DND-41 (cell line): ENCODE data around the gene LASP1NB.

Experiments used
- ATAC-seq: fragments of 200-7000 bp; cut with Tn5 transposase; 3 replicates; pipeline ENCODE4 v1.9.1; 2021; ENCODE audit warnings: low read depth; ENCODE audit not compliant: insufficient read depth
- DNase-seq: peaks from one replicate; pipeline ENCODE4 v3.0.0-alpha.2; 2020
- H2AFZ ChIP-seq: 2 replicates; pipeline ENCODE4 v1.6.0; 2012; ENCODE audit warnings: low read depth, low read length
- H3K27ac ChIP-seq: 2 replicates; pipeline ENCODE4 v1.5.1; 2012; ENCODE audit warnings: low read length, inconsistent platforms
- H3K27me3 ChIP-seq: fragments of 200-600 bp; sonication (generic); 2 replicates; pipeline ENCODE4 v1.6.0; 2012; ENCODE audit warnings: low read length, mild to moderate bottlenecking, inconsistent platforms; ENCODE audit not compliant: insufficient read depth, poor library complexity
- H3K36me3 ChIP-seq: 2 replicates; pipeline ENCODE4 v1.5.1; 2012; ENCODE audit warnings: low read length, inconsistent platforms; ENCODE audit not compliant: insufficient read depth
- H3K4me1 ChIP-seq: 2 replicates; pipeline ENCODE4 v1.5.1; 2012; ENCODE audit warnings: mild to moderate bottlenecking, low read length; ENCODE audit not compliant: insufficient read depth
- H3K4me2 ChIP-seq: 2 replicates; pipeline ENCODE4 v1.6.0; 2012; ENCODE audit warnings: mild to moderate bottlenecking, moderate library complexity, low read length, inconsistent platforms; ENCODE audit not compliant: insufficient read depth
- H3K4me3 ChIP-seq, 2 experiments: fragments of 200-600 bp in 1 of 2; shearing (Covaris generic) in 1 of 2; 2 replicates each; pipeline ENCODE4 v1.5.1; 2012 to 2016; ENCODE audit warnings: inconsistent platforms in 2 of 2, low read length in 2 of 2, mild to moderate bottlenecking in 2 of 2, low read depth in 1 of 2, moderate library complexity in 1 of 2
- H3K79me2 ChIP-seq: 2 replicates; pipeline ENCODE4 v1.6.0; 2012; ENCODE audit warnings: low read length, inconsistent platforms; ENCODE audit not compliant: insufficient read depth
- H3K9ac ChIP-seq: 2 replicates; pipeline ENCODE4 v1.6.0; 2012; ENCODE audit warnings: low read depth, mild to moderate bottlenecking, inconsistent platforms, low read length, moderate library complexity
- H3K9me3 ChIP-seq: 2 replicates; pipeline ENCODE4 v1.5.1; 2012; ENCODE audit warnings: low read length, moderate library complexity, mild to moderate bottlenecking, inconsistent platforms; ENCODE audit not compliant: insufficient read depth, severe bottlenecking
- H4K20me1 ChIP-seq: 2 replicates; pipeline ENCODE4 v1.6.0; 2012; ENCODE audit warnings: low read length; ENCODE audit not compliant: insufficient read depth
- EZH2 ChIP-seq: IDR thresholded peaks from 3 replicates; pipeline ENCODE4 v1.6.1; 2012; ENCODE audit warnings: borderline replicate concordance, low read depth, mild to moderate bottlenecking, moderate library complexity, low read length, inconsistent platforms; ENCODE audit not compliant: severe bottlenecking
- TF ChIP-seq, protein P1 (sequence below): IDR thresholded peaks from 2 replicates; pipeline ENCODE4 v1.5.1; 2012; ENCODE audit warnings: borderline replicate concordance, low read length, moderate library complexity, mild to moderate bottlenecking; ENCODE audit not compliant: poor library complexity, severe bottlenecking; ENCODE audit errors: extremely low read depth

LASP1NB gene

DNA sequence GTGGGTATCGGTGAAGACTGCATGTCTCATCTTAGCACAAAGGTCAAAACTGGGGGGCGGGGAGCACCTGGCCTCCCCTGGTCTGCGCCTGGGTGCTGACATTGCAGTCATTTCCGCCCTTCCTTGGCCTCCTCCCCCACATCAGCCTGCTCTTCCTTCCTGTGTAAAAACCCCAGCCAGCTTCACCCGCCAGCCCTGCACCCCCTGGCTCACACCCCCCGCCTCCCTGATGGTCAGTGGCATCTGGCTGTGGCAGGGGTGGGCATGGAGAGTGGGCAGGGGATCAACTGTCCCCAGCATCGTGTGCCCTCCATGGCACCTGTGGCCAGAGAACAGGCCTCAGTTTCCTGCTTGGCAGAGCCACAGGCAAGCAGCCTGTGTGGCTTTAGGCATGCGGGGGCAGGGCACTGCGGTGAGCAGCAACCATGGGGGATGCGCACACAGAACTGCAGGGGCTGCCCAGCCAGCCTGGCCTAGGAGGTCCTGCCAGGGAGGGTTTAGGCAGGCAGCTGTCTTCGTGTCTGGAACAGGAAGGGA lies 26.5 kb upstream of the LASP1NB start:
- TF ChIP-seq, protein P1, sequence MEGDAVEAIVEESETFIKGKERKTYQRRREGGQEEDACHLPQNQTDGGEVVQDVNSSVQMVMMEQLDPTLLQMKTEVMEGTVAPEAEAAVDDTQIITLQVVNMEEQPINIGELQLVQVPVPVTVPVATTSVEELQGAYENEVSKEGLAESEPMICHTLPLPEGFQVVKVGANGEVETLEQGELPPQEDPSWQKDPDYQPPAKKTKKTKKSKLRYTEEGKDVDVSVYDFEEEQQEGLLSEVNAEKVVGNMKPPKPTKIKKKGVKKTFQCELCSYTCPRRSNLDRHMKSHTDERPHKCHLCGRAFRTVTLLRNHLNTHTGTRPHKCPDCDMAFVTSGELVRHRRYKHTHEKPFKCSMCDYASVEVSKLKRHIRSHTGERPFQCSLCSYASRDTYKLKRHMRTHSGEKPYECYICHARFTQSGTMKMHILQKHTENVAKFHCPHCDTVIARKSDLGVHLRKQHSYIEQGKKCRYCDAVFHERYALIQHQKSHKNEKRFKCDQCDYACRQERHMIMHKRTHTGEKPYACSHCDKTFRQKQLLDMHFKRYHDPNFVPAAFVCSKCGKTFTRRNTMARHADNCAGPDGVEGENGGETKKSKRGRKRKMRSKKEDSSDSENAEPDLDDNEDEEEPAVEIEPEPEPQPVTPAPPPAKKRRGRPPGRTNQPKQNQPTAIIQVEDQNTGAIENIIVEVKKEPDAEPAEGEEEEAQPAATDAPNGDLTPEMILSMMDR: no peak
- no peak for TF ChIP-seq EZH2
- ATAC-seq: peak; percentile 83
- no peaks in the 10 kb centered on the region for H3K9me3 ChIP-seq
- H3K27me3 ChIP-seq: no peaks in the 10 kb centered on the region
- peak; percentile 88 for DNase-seq
- peaks cover 48% of the 10 kb centered on the region for H3K4me1 ChIP-seq
- H3K4me2 ChIP-seq: peak overlapping the region; percentile 56
- peaks cover 11% of the 10 kb centered on the region for H4K20me1 ChIP-seq
- H3K27ac ChIP-seq: peak overlapping the region; percentile 95
- peaks cover 76% of the 10 kb centered on the region for H3K36me3 ChIP-seq
- peak overlapping the region in 1 of 2 experiments; percentile 40; a peak in 1 of 4 replicates for H3K4me3 ChIP-seq
- peaks cover 25% of the 10 kb centered on the region for H3K79me2 ChIP-seq
- H3K9ac ChIP-seq: peak overlapping the region; percentile 49
- peak overlapping the region; percentile 74; the same call in 1 of the 2 replicates for H2AFZ ChIP-seq

DNA sequence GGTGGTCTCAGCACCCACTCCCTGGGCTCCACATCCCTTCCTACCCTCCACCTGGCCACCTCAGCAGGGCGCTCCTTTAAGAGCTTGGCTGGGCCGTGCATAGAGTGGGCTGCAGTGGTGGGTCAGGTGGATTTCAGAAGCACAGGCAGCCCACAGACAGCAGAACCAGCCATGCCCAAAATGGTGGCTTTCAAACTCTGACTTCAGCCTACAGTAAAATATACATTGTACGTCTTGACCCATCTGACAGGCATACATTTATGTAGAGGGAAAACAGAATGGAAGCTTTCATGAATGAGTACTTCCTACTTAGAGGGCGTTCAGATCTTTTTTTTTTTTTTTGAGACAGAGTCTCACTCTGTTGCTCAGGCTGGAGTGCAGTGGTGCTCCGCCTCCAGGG lies 26.0 kb upstream of the LASP1NB start:
- Histone ChIP-seq H3K27ac (peak overlapping the region; percentile 95), H3K4me2 (0 out of 2 replicates have a peak overlapping the region, but pooled peaks have one; percentile 56), H4K20me1 (peaks cover 11% of the 10 kb centered on the region), H3K9me3 (no peaks in the 10 kb centered on the region), H3K9ac (peak overlapping the region; percentile 49; the same call in 1 of the 2 replicates), H3K36me3 (peaks cover 74% of the 10 kb centered on the region), H3K79me2 (peaks cover 25% of the 10 kb centered on the region), H3K4me1 (peaks cover 48% of the 10 kb centered on the region), H2AFZ (no peak overlapping the region), H3K4me3 (no peak overlapping the region), H3K27me3 (no peaks in the 10 kb centered on the region)
- TF ChIP-seq, protein P1: no peak
- ATAC-seq: no peak
- no peak for DNase-seq

DNA sequence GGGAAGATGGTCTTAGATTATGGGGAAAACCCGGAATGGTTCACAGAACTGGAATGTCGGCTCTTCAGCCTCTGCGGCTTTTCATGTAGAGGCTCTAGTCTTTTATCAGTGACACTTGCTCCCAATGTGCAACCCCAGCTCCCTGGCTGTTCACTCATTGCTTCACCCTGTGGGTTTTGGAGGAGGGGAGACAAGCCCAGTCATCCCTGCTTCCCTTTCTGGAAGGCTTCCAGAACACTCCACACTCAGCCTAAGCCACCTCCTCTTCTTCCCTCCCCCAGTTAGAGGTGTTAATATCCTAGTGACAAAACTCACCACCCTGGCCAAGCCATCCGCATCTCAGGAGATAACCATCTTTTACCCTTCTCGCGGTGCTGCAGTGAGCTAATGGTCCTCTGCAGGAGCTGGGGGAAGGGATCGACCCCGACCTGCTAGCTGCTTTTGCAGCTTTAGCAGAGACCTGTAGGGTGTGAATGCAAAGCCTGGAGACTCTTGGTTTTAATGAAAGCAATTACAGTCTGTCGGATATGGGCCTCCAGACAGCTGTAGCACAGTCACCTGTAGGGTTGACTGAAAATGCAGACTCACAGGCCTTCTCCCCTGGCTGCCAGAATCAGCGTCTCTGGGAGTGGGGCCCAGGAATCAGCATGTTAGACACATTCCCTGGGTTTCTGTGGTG lies 24.3 kb upstream of the LASP1NB start:
- Histone ChIP-seq H3K4me1 (peaks cover 38% of the 10 kb centered on the region), H3K4me2 (no peak overlapping the region), H3K27me3 (no peaks in the 10 kb centered on the region), H3K4me3 (no peak overlapping the region), H4K20me1 (peaks cover 11% of the 10 kb centered on the region), H3K9me3 (no peaks in the 10 kb centered on the region), H3K79me2 (peaks cover 34% of the 10 kb centered on the region), H2AFZ (no peak overlapping the region), H3K27ac (peak overlapping the region; percentile 45; the same call in 1 of the 2 replicates), H3K9ac (no peak overlapping the region), H3K36me3 (peaks cover 69% of the 10 kb centered on the region)
- TF ChIP-seq, protein P1: no peak
- no peak for TF ChIP-seq EZH2
- DNase-seq: peak; percentile 44
- ATAC-seq: no peak
